Measurements from ENCODE around the gene ALG12.

ALG12 gene

GRCh38 chr22:49957826-49958365, 39.7 kb upstream of the ALG12 start:
- DNase-seq = no peak

GRCh38 chr22:49956914-49957825, 38.9 kb upstream of the ALG12 start:
- DNase-seq = no peak

GRCh38 chr22:49956418-49956770, 38.2 kb upstream of the ALG12 start:
- no peak for DNase-seq

- no peak for DNase-seq
Observed at GRCh38 chr22:49955581-49956417, 37.6 kb upstream of the ALG12 start.

GRCh38 chr22:49954991-49955580, 36.8 kb upstream of the ALG12 start:
- no peak for DNase-seq

GRCh38 chr22:49954354-49954753, 36.1 kb upstream of the ALG12 start:
- no peak for DNase-seq

- DNase-seq = no peak
Observed at GRCh38 chr22:49953680-49954344, 35.6 kb upstream of the ALG12 start.

- DNase-seq = no peak
Observed at GRCh38 chr22:49953027-49953679, 34.9 kb upstream of the ALG12 start.

GRCh38 chr22:49951986-49952896, 34.0 kb upstream of the ALG12 start:
- DNase-seq = no peak

GRCh38 chr22:49951678-49951985, 33.4 kb upstream of the ALG12 start:
- DNase-seq = no peak

- no peak for DNase-seq
Observed at GRCh38 chr22:49951000-49951677, 32.9 kb upstream of the ALG12 start.

GRCh38 chr22:49950396-49950994, 32.3 kb upstream of the ALG12 start:
- no peak for DNase-seq

GRCh38 chr22:49949914-49950292, 31.7 kb upstream of the ALG12 start:
- DNase-seq = no peak

GRCh38 chr22:49948958-49949913, 31.0 kb upstream of the ALG12 start:
- DNase-seq = no peak

- DNase-seq = no peak
Observed at GRCh38 chr22:49948116-49948957, 30.1 kb upstream of the ALG12 start.

GRCh38 chr22:49947296-49947622, 29.0 kb upstream of the ALG12 start:
- DNase-seq = no peak

GRCh38 chr22:49946612-49947295, 28.5 kb upstream of the ALG12 start:
- no peak for DNase-seq

Measured in NCI-H1048 (cell line).